Measurements from ENCODE around the gene SLC6A17. TPM values are rescaled to one million over a fixed set of nuclear protein-coding genes. Genes with fewer than 3 reads are reported as not detected.

The SLC6A17 gene
- total and polyA plus RNA-seq, 9 donors: 0.03 to 0.15 (median 0.05) TPM; not detected in 3

GRCh38 chr1:110186558-110186957, 36.3 kb downstream of the SLC6A17 start:
- intact Hi-C loops (cut with DNase I): no loop called here
- H3K9me3 ChIP-seq: no peaks in the 10 kb centered on the region
- TF ChIP-seq CTCF (IDR thresholded peaks at IDR 0.05) (no peak), POLR2A (IDR thresholded peaks at IDR 0.05) (no peak), EP300 (IDR thresholded peaks at IDR 0.05) (no peak)
- H3K4me1 ChIP-seq (ENCODE audit: insufficient read depth): no peaks in the 10 kb centered on the region
- no peak overlapping the region for H3K27ac ChIP-seq
- no peaks in the 10 kb centered on the region for H3K36me3 ChIP-seq
- DNase-seq: no peak
- 45 to 65% (median 50%) methylated on average over 5 of the region's 5 CpGs for WGBS, 3 donors
- no peak overlapping the region for H3K4me3 ChIP-seq
- no peaks in the 10 kb centered on the region for H3K27me3 ChIP-seq

DNA sequence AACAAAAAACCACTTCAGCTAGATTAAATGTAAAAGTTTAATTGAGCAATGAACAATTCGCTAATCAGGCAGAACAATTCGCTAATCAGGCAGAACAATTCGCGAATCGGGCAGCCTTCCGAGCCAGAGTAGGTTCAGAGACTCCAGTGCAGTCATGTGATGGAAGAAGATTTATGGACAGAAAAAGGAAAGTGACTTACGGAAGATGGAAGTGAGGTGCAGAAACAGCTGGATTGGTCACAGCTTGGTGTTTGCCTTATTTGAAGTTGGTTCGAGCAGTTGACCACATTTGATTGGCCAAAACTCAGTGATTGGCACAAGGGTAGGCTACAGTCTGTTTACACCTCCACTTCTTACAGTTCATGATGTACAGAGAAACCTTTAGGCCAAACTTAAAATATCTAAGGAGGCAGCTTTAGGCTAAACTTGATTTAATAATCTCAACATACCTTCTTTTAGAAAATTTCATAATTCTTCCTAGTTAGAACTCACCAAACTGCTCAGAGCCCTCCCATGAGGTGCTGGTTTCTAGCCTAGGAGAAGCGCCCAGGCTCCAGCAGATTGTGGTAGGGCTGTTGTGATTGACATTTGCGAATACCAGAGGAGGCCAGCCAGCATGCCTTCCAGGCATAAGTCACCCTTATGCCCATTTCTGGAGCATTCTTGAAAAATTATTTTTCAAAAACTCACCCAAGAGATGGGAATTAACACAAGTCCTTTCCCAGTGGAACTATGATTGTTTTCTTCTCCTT, 37.0 kb downstream of the SLC6A17 start:
- Histone ChIP-seq H3K27ac (no peak overlapping the region), H3K27me3 (no peaks in the 10 kb centered on the region), H3K9me3 (no peaks in the 10 kb centered on the region), H3K4me1 (ENCODE audit: insufficient read depth) (no peaks in the 10 kb centered on the region), H3K36me3 (no peaks in the 10 kb centered on the region), H3K4me3 (no peak overlapping the region)
- TF ChIP-seq CTCF (IDR thresholded peaks at IDR 0.05) (no peak), POLR2A (IDR thresholded peaks at IDR 0.05) (no peak), EP300 (IDR thresholded peaks at IDR 0.05) (no peak)
- 82 to 90% (median 86%) methylated on average over 10 of the region's 10 CpGs for WGBS, 3 donors
- no peak for DNase-seq
- intact Hi-C loops (cut with DNase I): no loop called here

DNA sequence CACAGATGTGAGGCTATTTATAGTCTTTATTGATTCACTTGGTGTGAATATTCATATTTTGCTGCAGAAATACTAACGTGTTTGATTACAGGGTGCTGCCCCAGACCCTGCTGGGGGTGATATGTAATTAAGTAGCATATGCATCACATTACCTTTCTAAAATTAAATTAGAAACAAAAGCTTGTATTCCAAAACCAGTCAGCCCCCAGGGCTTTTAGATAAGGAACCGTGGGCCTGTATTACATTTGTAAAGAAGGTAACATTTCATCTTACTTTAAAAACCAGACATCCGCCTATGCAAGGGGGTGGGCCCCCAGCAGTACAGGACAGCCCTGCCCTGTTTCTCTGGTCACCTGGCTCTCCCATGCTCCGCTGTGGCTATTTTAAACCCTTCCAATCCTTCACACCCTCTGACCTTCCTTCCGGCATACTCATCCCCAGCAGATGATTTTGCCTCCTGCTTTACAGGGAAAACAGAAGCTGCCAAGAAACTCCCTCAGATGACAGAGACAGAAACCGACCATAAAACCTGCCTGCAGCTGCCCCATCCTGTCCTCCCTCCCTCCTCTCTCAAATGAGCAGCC, 37.8 kb downstream of the SLC6A17 start:
- no peak overlapping the region for H3K27ac ChIP-seq
- intact Hi-C loops (cut with DNase I): no loop called here
- H3K4me1 ChIP-seq (ENCODE audit: insufficient read depth): no peaks in the 10 kb centered on the region
- no peaks in the 10 kb centered on the region for H3K27me3 ChIP-seq
- no peaks in the 10 kb centered on the region for H3K36me3 ChIP-seq
- no peak overlapping the region for H3K4me3 ChIP-seq
- TF ChIP-seq POLR2A (IDR thresholded peaks at IDR 0.05) (no peak), CTCF (IDR thresholded peaks at IDR 0.05) (no peak), EP300 (IDR thresholded peaks at IDR 0.05) (no peak)
- DNase-seq: peak in 1 of 5 donors; percentile 22
- WGBS, 3 donors: 14 to 21% (median 21%) methylated on average over 6 of the region's 6 CpGs
- no peaks in the 10 kb centered on the region for H3K9me3 ChIP-seq

- no peaks in the 10 kb centered on the region for H3K36me3 ChIP-seq
- no peak overlapping the region for H3K4me3 ChIP-seq
- TF ChIP-seq CTCF (IDR thresholded peaks at IDR 0.05): no peak
- TF ChIP-seq EP300 (IDR thresholded peaks at IDR 0.05): no peak
- TF ChIP-seq POLR2A (IDR thresholded peaks at IDR 0.05): no peak
- H3K27me3 ChIP-seq: no peaks in the 10 kb centered on the region
- no peaks in the 10 kb centered on the region for H3K9me3 ChIP-seq
- 83 to 94% (median 87%) methylated on average over 6 of the region's 6 CpGs for WGBS, 3 donors
- peak in 1 of 5 donors; percentile 5 for DNase-seq
- intact Hi-C loops (cut with DNase I): no loop called here
- H3K27ac ChIP-seq: no peak overlapping the region
- H3K4me1 ChIP-seq (ENCODE audit: insufficient read depth): no peaks in the 10 kb centered on the region
Measured at GRCh38 chr1:110189181-110189580, 38.9 kb downstream of the SLC6A17 start.
